HG03520 (cell line): Measurements from ENCODE around the gene SSUH2.
A peak's percentile ranks its signal among the peaks of the same experiment; 100 is the strongest.
"Not testable (repeated sequence)": the region's sequence is repeated elsewhere in the genome, so short reads cannot be mapped to it uniquely, and the experiment has no call there.

Experiments used
- ATAC-seq: cut with Tn5 transposase; IDR thresholded peaks from one replicate; pipeline ENCODE4 v1.9.1; 2021; ENCODE audit warnings: mild to moderate bottlenecking, moderate library complexity; ENCODE audit not compliant: unreplicated experiment

Gene SSUH2

DNA sequence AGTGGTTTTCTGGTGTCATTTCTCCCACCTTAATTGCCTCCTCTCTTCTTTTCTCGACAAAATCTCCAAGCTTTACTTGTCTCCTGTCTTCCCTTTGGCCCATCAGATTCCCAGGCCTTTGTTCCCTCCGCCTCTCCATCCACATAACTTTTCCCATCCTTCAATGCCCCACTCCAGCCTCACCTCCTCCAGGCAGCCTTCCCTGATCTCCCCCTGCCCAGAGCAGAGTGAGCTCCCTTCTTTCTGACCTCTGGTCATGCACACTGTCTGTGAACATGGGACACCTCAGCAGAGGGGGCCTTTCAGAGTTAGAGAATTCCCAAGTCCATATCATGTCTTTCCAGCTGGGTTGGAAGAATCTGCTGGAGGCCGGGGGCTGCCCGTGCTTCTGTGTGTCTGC lies 14.6 kb upstream of the SSUH2 start:
- ATAC-seq = no peak

DNA sequence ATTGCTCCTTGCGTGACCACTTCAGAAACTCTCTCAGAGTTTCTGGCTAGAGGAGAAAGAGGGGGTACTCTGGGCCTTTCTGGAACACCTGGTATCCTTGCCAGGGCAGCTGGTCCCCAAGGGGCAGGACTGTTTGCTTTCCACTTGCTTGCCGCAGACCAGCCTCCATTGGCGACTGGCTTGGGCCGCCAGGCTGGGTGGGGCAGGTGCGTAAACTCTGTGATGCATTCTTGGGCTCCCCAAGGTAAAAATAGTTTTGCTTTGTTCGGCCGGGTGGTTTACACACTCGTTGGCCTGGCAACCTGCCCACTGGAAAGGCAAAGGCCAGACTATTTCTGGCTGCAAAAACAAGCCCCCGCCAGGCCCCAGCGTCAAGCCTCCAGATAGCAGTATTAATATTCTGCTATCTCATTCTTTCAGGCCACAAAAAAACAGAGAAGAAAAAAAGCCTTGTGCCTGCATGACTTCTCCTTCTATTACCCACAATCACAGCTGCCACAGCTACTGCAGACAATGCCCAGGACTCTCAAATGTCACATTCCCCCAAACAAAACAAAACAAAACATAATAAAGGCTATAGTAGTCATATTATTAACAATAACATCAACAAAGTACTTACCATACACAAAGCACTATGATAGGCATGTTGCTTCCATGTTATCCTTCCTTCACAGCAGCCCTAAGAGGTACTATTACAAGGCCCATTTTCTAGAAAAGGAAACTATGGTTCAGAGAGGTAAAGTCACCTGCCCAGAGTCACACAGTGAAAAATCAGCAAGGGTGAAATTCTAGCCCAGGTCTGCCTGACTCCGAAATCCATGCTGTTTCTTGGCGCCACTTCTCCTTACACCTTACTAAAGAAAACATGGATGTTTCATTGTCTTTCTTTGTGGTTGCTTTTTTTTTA lies 14.0 kb upstream of the SSUH2 start:
- ATAC-seq = peak; percentile 80

DNA sequence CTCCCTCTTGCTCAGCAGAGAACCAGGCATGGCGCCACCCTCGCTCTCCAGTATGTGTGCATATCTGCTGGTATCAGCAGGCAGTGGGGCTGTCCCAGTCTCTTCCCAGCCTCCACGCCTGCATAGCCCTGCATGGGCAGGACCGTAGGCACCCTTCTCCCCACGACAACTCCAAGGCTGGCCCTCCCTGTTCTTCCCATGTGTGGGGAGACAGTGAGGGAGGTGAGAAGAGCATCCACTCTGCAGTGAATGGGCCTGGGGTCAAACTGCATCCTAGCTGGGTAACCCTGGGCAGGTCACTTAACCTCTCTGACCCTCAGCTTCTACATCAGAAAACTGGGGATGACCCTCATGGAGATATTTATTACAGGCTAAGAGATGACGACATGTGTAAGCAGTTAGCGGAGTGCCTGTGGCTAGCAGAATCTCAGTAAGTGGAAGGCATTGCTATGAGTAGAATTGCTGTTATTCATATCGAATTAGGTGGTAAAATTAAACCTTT lies 13.3 kb upstream of the SSUH2 start:
- peak; percentile 34 for ATAC-seq

GRCh38 chr3:8656240-8656639 lies 11.6 kb upstream of the SSUH2 start:
- ATAC-seq = no peak

DNA sequence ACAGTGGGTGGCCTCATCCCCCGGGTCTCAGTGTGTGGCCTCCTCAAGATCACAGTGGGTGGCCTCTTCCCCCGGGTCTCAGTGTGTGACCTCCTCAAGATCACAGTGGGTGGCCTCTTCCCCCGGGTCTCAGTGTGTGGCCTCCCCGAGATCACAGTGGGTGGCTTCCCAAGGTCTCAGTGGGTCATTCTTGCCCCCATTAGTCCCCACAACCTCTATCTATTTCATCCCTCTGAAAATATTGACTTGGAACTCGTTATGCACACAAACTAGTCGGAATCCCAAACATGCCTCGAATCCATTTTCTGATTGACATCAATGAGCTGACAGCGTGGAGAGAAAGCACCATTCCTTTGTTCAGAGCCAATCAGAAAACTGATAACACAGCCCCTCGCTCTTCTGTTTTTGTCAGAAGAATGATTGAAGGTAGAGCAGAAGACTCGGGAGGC lies 10.8 kb upstream of the SSUH2 start:
- ATAC-seq = no peak

- not testable (repeated sequence) for ATAC-seq
These were observed 10.2 kb upstream of the SSUH2 start for GRCh38 chr3:8654572-8655329.

GRCh38 chr3:8653800-8654408 lies 9.3 kb upstream of the SSUH2 start:
- no peak for ATAC-seq

GRCh38 chr3:8652324-8652987 lies 7.9 kb upstream of the SSUH2 start:
- no peak for ATAC-seq

DNA sequence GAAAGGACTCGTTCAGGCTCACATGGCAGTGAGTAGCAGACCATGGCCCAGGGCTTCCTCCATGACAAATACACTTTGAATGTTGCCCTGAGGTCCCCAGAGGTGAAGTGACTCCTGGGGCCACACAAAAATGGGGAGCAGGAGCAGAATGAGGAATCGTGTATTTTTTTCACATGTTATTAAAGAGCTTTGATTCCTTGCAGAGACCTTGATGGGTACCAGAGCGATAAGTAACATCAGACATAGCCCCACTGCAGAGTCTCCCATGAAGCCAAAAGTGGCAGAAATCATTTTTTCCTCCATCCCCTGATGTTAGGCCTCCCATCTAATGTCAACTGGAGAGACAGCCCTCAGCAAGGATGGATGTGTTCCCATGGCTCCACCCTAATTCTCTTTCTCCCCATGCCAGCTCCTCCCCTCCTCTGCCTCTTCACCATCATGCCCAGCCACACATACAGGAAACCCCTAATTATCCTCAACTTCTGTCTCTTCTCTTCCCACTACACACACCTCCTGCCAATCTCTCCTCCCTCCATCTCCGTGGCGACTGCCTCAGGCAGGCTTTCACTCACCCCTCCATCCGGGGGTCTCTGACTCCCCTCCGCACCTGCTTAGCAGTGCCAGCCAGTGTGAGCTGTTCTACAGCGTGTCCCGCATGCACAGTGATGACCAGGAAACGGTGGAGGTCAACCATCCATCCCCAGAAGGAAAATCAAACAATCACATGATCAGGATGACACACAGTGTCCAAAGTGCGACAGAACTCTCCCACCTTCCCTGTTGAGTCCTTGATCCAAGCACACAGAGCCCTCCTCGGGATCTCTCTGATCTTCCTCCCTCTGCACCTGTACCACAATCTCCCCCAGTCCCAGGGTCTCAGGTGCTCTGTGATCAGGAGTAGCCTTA lies 7.1 kb upstream of the SSUH2 start:
- no peak for ATAC-seq

DNA sequence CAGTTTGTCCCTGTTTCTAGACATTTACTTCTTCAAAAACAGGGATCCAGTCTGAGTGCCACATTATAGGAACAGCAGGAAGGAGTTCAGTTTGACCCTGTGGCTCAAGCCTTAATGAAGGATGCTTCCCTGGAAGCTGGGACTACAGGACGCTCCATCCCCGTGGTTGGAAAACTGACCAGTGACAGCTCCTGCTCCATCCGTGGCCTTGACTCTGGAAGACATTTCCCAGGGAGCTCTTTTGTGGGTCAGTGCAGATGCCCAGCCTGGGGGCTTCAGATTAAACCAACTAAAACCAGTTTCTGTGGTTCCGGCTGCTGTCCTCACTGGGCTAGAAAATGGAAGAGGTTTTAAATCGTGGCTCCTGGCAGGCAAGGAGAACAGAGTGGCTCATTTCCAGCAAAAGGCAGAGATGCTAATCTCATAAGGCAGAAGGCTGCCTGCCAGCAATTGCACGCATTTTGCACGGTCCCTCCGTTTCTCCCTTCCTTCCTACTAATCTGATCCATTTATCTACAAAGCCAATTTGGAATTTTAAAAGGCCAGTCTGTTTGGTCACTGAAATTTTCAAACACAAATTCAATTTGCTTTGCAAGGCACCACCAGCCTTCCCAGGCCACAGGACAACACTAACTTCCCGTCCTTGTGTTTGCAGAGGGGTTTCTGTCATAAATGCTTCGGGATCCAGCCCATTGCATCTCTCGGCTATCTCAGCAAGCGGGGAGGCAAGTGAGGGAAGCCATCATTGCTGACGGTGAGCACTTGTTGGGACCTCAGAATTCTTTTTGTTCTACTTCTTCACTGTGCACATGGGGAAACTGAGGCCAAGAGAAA lies 6.2 kb upstream of the SSUH2 start:
- no peak for ATAC-seq

DNA sequence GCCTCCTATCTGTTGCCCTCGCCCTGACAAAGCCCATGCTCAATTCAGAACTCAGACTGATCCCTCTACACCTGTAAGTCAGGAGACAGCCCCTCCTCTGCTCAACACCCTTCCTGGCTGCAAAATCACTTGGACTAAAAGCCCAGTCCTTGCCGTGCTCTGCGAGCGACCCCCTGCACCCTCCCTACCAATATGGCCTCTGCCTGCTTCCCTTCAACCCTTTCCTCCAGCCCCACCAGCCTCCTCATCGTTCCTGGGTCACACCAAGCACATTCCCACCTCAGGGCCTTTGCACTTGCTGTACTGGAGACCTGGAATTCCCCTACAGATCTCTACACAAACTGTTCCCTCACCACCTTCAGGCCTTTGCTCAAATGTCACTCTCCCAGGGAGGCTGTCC lies 5.2 kb upstream of the SSUH2 start:
- ATAC-seq = no peak

- no peak for ATAC-seq
These were observed 4.5 kb upstream of the SSUH2 start for GRCh38 chr3:8648909-8649741.

DNA sequence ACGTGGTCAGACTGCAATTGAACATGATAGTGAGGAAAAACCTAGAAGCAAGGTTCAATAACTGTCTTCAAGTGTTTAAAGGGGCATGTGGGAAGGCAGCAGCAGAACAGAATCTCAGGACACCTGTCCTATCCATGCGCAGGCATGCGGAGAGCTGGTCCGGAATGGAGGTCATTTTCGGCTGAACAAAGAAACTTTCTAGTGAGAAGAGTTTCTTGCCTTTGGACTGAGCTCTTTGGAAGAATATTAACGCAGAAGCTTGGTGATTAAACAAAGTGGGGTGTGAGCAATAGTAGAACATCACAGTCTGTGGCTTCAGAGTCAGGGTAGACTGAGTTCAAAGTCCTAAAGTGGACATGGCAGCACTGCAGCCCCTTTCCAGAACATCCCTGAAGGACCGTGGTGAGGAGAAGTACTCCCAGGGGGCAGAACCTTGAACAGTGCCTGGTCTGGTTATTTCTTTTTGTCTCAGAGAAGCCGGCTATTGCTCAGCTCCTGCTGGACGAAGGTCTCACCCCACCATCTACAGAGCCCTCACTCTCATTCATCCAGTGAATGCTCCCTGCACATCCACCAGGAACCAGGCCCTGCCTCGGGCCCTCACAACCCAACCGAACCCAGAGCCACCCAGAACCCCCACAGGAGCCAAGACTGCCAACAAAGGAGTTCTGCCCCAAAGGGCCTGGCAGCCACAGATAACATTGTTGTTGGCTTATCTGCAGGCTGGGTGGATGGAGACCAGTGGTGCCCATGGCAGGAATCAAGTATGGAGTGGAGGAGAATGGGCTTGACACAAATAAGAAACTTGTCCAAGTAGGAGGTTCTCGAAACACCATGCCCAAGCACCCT lies 2.8 kb upstream of the SSUH2 start:
- ATAC-seq = no peak

GRCh38 chr3:8646313-8646938 lies 1.8 kb upstream of the SSUH2 start:
- ATAC-seq = no peak

DNA sequence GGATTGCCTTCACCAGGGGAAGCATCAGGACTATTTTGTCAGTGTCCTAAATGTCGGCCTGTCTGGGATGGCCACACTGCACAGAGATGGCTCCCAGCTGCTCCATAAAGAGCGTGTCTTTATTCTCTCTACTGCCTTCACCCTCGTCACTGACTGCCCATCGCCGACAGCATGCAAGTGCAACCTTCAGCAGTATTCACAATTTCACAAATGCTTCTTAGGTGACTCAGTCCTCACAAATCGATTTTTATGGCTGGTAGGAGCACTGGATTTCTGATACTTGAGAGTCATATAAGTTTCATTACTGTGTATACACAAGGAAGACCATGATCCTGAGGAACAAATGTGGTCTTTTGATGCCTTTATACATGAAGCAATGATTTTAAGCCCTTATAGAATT lies 1.1 kb upstream of the SSUH2 start:
- ATAC-seq = no peak

- ATAC-seq = no peak
These were observed 769 bp downstream of the SSUH2 start for GRCh38 chr3:8643693-8644365.
